ENCODE data around the gene FOXO3. TPM values are rescaled to one million over a fixed set of nuclear protein-coding genes. Genes with fewer than 3 reads are reported as not detected.

The FOXO3 gene
- total and polyA plus RNA-seq, 2 of the 13 experiments (the other 11 are each of a cell fraction or from before 2014, with no cell fraction given) = 16.0 to 22.5 TPM

GRCh38 chr6:108721286-108721685 lies 160.6 kb downstream of the FOXO3 start (continued):
- TF ChIP-seq HNF4A (CRISPR knock-in tag; IDR thresholded peaks at IDR 0.05) (peak; percentile 13; the same call in 1 of the 2 replicates), SOX5 (CRISPR knock-in tag; IDR thresholded peaks at IDR 0.05; ENCODE audit: borderline replicate concordance) (peak; percentile 70), PITX1 (CRISPR knock-in tag; IDR thresholded peaks at IDR 0.05) (peak; percentile 55; the same call in 1 of the 2 replicates), GABPB1 (CRISPR knock-in tag; IDR thresholded peaks at IDR 0.05) (no peak), LCORL (IDR thresholded peaks at IDR 0.05) (0 out of 2 replicates have a peak, but pooled peaks have one; percentile 24), LCORL (CRISPR knock-in tag; IDR thresholded peaks at IDR 0.05) (no peak), TFDP2 (CRISPR knock-in tag; IDR thresholded peaks at IDR 0.05) (no peak), SRSF4 (IDR thresholded peaks at IDR 0.05; ENCODE audit: low read depth, low read length, poor library complexity, severe bottlenecking) (no peak), TBX2 (CRISPR knock-in tag; IDR thresholded peaks at IDR 0.05; ENCODE audit: borderline replicate concordance) (peak; percentile 38; the same call in 1 of the 2 replicates), SKIL (CRISPR knock-in tag; IDR thresholded peaks at IDR 0.05; ENCODE audit: borderline replicate concordance) (0 out of 2 replicates have a peak, but pooled peaks have one; percentile 5), PHF8 (CRISPR knock-in tag; IDR thresholded peaks at IDR 0.05) (no peak), AGO1 (IDR thresholded peaks at IDR 0.05; ENCODE audit: low read depth, low read length, poor library complexity, severe bottlenecking) (no peak), ZEB1 (IDR thresholded peaks at IDR 0.05; ENCODE audit: insufficient replicate concordance, low read depth) (peak; percentile 96), ZNF282 (IDR thresholded peaks at IDR 0.05; ENCODE audit: partially characterized antibody) (no peak), SOX6 (IDR thresholded peaks at IDR 0.05) (no peak), SOX6 (CRISPR knock-in tag; IDR thresholded peaks at IDR 0.05) (peak; percentile 79), CREB1 (IDR thresholded peaks at IDR 0.05) (no peak), CREB1 (CRISPR knock-in tag; IDR thresholded peaks at IDR 0.05) (peak; percentile 48; the same call in 1 of the 2 replicates), ARID4A (CRISPR knock-in tag; IDR thresholded peaks at IDR 0.05; ENCODE audit: borderline replicate concordance) (no peak; the same call in 1 of the 2 replicates), MYC (CRISPR knock-in tag; IDR thresholded peaks at IDR 0.05; ENCODE audit: borderline replicate concordance) (peak; percentile 33; the same call in 1 of the 2 replicates), ONECUT2 (CRISPR knock-in tag; IDR thresholded peaks at IDR 0.05) (no peak), FOXA1 (IDR thresholded peaks at IDR 0.05) (no peak), FOXA1 (CRISPR knock-in tag; IDR thresholded peaks at IDR 0.05) (peak; percentile 68; the same call in 1 of the 2 replicates), PHF21A (CRISPR knock-in tag; IDR thresholded peaks at IDR 0.05) (peak; percentile 69)
